ENCODE data around the gene ARHGEF28. TPM values are rescaled to one million over a fixed set of nuclear protein-coding genes. Genes with fewer than 3 reads are reported as not detected.

The ARHGEF28 gene
- total and polyA plus RNA-seq, 10 of the 15 experiments (the other 5 are each of a cell fraction or from before 2014, with no cell fraction given), result 0.10 to 0.72 (median 0.22) TPM; not detected in 2

DNA sequence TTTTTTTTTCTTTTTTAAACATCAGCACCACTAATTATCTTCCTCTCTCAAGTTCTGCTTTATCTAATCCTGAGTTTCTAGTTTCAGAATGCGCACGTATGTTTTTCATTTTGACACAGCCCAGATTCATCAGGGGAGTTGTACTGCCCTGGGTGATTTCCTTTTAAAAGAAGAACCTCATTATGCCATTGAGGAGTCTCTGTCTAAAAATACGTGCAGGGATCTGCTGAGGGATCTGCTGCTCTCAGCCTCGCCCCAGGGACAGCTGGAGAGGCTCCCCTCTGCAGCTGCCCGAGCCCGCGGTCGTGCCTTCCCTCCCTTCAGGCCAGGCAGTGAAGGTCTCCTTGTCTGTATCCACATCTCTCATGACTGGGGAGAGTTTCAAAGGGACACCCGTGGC lies 273.1 kb downstream of the ARHGEF28 start (continued):
- no peak for TF ChIP-seq HDGF (IDR thresholded peaks at IDR 0.05)
- TF ChIP-seq TCF12 (IDR thresholded peaks at IDR 0.05; ENCODE audit: low read depth, low read length), result peak; percentile 90
- no peak for TF ChIP-seq SMC3 (IDR thresholded peaks at IDR 0.05; ENCODE audit: borderline replicate concordance, low read length)
- TF ChIP-seq SP1 (IDR thresholded peaks at IDR 0.05; ENCODE audit: low read depth, low read length), result no peak
- no peak for TF ChIP-seq STAT1 (conservative IDR thresholded peaks at IDR 0.05)
- peak; percentile 74 for TF ChIP-seq PAX5 (IDR thresholded peaks at IDR 0.05; ENCODE audit: borderline replicate concordance, low read depth, low read length)
- TF ChIP-seq ZNF24 (IDR thresholded peaks at IDR 0.05), result peak; percentile 66; the same call in 1 of the 2 replicates
- TF ChIP-seq RB1 (IDR thresholded peaks at IDR 0.05; ENCODE audit: borderline replicate concordance), result no peak
- TF ChIP-seq NR2C2 (IDR thresholded peaks at IDR 0.05; ENCODE audit: borderline replicate concordance, control insufficient read depth, insufficient read length, low read depth), result no peak
- TF ChIP-seq SREBF1 (IDR thresholded peaks at IDR 0.05; ENCODE audit: low read length), result 0 out of 2 replicates have a peak, but pooled peaks have one; percentile 13
- peak; percentile 99 for TF ChIP-seq MTA2 (IDR thresholded peaks at IDR 0.05; ENCODE audit: low read depth)
- TF ChIP-seq, protein P1, sequence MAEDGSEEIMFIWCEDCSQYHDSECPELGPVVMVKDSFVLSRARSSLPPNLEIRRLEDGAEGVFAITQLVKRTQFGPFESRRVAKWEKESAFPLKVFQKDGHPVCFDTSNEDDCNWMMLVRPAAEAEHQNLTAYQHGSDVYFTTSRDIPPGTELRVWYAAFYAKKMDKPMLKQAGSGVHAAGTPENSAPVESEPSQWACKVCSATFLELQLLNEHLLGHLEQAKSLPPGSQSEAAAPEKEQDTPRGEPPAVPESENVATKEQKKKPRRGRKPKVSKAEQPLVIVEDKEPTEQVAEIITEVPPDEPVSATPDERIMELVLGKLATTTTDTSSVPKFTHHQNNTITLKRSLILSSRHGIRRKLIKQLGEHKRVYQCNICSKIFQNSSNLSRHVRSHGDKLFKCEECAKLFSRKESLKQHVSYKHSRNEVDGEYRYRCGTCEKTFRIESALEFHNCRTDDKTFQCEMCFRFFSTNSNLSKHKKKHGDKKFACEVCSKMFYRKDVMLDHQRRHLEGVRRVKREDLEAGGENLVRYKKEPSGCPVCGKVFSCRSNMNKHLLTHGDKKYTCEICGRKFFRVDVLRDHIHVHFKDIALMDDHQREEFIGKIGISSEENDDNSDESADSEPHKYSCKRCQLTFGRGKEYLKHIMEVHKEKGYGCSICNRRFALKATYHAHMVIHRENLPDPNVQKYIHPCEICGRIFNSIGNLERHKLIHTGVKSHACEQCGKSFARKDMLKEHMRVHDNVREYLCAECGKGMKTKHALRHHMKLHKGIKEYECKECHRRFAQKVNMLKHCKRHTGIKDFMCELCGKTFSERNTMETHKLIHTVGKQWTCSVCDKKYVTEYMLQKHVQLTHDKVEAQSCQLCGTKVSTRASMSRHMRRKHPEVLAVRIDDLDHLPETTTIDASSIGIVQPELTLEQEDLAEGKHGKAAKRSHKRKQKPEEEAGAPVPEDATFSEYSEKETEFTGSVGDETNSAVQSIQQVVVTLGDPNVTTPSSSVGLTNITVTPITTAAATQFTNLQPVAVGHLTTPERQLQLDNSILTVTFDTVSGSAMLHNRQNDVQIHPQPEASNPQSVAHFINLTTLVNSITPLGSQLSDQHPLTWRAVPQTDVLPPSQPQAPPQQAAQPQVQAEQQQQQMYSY (CRISPR knock-in tag; IDR thresholded peaks at IDR 0.05), result no peak
- TF ChIP-seq ZZZ3 (IDR thresholded peaks at IDR 0.05; ENCODE audit: control insufficient read depth, insufficient read length, low read depth), result no peak
- TF ChIP-seq, protein P2, sequence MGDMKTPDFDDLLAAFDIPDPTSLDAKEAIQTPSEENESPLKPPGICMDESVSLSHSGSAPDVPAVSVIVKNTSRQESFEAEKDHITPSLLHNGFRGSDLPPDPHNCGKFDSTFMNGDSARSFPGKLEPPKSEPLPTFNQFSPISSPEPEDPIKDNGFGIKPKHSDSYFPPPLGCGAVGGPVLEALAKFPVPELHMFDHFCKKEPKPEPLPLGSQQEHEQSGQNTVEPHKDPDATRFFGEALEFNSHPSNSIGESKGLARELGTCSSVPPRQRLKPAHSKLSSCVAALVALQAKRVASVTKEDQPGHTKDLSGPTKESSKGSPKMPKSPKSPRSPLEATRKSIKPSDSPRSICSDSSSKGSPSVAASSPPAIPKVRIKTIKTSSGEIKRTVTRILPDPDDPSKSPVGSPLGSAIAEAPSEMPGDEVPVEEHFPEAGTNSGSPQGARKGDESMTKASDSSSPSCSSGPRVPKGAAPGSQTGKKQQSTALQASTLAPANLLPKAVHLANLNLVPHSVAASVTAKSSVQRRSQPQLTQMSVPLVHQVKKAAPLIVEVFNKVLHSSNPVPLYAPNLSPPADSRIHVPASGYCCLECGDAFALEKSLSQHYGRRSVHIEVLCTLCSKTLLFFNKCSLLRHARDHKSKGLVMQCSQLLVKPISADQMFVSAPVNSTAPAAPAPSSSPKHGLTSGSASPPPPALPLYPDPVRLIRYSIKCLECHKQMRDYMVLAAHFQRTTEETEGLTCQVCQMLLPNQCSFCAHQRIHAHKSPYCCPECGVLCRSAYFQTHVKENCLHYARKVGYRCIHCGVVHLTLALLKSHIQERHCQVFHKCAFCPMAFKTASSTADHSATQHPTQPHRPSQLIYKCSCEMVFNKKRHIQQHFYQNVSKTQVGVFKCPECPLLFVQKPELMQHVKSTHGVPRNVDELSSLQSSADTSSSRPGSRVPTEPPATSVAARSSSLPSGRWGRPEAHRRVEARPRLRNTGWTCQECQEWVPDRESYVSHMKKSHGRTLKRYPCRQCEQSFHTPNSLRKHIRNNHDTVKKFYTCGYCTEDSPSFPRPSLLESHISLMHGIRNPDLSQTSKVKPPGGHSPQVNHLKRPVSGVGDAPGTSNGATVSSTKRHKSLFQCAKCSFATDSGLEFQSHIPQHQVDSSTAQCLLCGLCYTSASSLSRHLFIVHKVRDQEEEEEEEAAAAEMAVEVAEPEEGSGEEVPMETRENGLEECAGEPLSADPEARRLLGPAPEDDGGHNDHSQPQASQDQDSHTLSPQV (IDR thresholded peaks at IDR 0.05), result peak; percentile 78
- TF ChIP-seq KDM1A (IDR thresholded peaks at IDR 0.05; ENCODE audit: borderline replicate concordance), result no peak
- peak; percentile 74 for TF ChIP-seq CHD2 (IDR thresholded peaks at IDR 0.05; ENCODE audit: borderline replicate concordance, low read depth, low read length)
- TF ChIP-seq, protein P3, sequence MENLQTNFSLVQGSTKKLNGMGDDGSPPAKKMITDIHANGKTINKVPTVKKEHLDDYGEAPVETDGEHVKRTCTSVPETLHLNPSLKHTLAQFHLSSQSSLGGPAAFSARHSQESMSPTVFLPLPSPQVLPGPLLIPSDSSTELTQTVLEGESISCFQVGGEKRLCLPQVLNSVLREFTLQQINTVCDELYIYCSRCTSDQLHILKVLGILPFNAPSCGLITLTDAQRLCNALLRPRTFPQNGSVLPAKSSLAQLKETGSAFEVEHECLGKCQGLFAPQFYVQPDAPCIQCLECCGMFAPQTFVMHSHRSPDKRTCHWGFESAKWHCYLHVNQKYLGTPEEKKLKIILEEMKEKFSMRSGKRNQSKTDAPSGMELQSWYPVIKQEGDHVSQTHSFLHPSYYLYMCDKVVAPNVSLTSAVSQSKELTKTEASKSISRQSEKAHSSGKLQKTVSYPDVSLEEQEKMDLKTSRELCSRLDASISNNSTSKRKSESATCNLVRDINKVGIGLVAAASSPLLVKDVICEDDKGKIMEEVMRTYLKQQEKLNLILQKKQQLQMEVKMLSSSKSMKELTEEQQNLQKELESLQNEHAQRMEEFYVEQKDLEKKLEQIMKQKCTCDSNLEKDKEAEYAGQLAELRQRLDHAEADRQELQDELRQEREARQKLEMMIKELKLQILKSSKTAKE (IDR thresholded peaks at IDR 0.05; ENCODE audit: low read depth, poor library complexity, severe bottlenecking), result peak; percentile 78
- TF ChIP-seq BCL11A (IDR thresholded peaks at IDR 0.05; ENCODE audit: low read depth, low read length), result peak; percentile 99
- TF ChIP-seq BMI1 (IDR thresholded peaks at IDR 0.05; ENCODE audit: borderline replicate concordance), result peak; percentile 91
- no peak for TF ChIP-seq TAF1 (IDR thresholded peaks at IDR 0.05; ENCODE audit: borderline replicate concordance, low read depth, low read length)
- peak; percentile 92 for TF ChIP-seq IKZF1 (conservative IDR thresholded peaks at IDR 0.05)
- peak; percentile 73; the same call in 1 of the 2 replicates for TF ChIP-seq FOXM1 (IDR thresholded peaks at IDR 0.05; ENCODE audit: low read depth, low read length)
- no peak for TF ChIP-seq EGR1 (IDR thresholded peaks at IDR 0.05; ENCODE audit: borderline replicate concordance in 1 of 2, low read depth in 2 of 2, low read length in 2 of 2)

All from GM12878 (cell line).